Smooth muscle cell (in vitro differentiated cells): ENCODE measurements around the gene KRTAP10-1. TPM values are rescaled to one million over a fixed set of nuclear protein-coding genes. Genes with fewer than 3 reads are reported as not detected.

Experiments used
- DNase-seq: peaks from one replicate; lab custom pipeline; 2025; ENCODE audit not compliant: unreplicated experiment; lab: John Stamatoyannopoulos, UW
- H2AFZ ChIP-seq: fragments of 200-600 bp; sonication (generic); 2 replicates; pipeline ENCODE4 v1.6.0; 2016; ENCODE audit warnings: antibody characterized with exemption, low read depth, mild to moderate bottlenecking
- H3F3A ChIP-seq: fragments of 200-600 bp; sonication (generic); 2 replicates; pipeline ENCODE4 v1.6.0; 2017; ENCODE audit warnings: antibody characterized with exemption, low read depth
- H3K27ac ChIP-seq: fragments of 200-600 bp; sonication (generic); 2 replicates; pipeline ENCODE4 v1.5.1; 2016; ENCODE audit warnings: low read depth, mild to moderate bottlenecking
- H3K27me3 ChIP-seq: fragments of 200-600 bp; sonication (generic); 2 replicates; pipeline ENCODE4 v1.6.1; 2016; ENCODE audit warnings: low read depth, mild to moderate bottlenecking
- H3K36me3 ChIP-seq: fragments of 200-600 bp; sonication (generic); 2 replicates; pipeline ENCODE4 v1.5.1; 2016; ENCODE audit warnings: low read depth
- H3K4me1 ChIP-seq: fragments of 200-600 bp; sonication (generic); 2 replicates; pipeline ENCODE4 v1.5.1; 2016; ENCODE audit warnings: low read depth
- H3K4me2 ChIP-seq: fragments of 200-600 bp; sonication (generic); 2 replicates; pipeline ENCODE4 v1.6.0; 2016; ENCODE audit warnings: mild to moderate bottlenecking
- H3K4me3 ChIP-seq: fragments of 200-600 bp; sonication (generic); 2 replicates; pipeline ENCODE4 v1.5.1; 2016; ENCODE audit warnings: mild to moderate bottlenecking
- H3K79me2 ChIP-seq: fragments of 200-600 bp; sonication (generic); 2 replicates; pipeline ENCODE4 v1.6.0; 2016; ENCODE audit warnings: low read depth, mild to moderate bottlenecking
- H3K9ac ChIP-seq: fragments of 200-600 bp; sonication (generic); 2 replicates; pipeline ENCODE4 v1.6.0; 2016; ENCODE audit warnings: low read depth
- H3K9me3 ChIP-seq: fragments of 200-600 bp; sonication (generic); replicated peaks from 2 replicates; pipeline ENCODE4 v1.5.1; 2016; ENCODE audit warnings: low read depth
- H4K20me1 ChIP-seq: fragments of 200-600 bp; sonication (generic); 2 replicates; pipeline ENCODE4 v1.6.0; 2016; ENCODE audit warnings: low read depth
- CTCF ChIP-seq: fragments of 200-600 bp; sonication (generic); IDR thresholded peaks from 2 replicates; pipeline ENCODE4 v1.5.1; 2017; ENCODE audit warnings: borderline replicate concordance, mild to moderate bottlenecking, antibody characterized with exemption; ENCODE audit not compliant: insufficient read depth, poor library complexity, severe bottlenecking
- WGBS: methylation state at CpG from one replicate; pipeline ENCODE4 v1.1.7; 2016; ENCODE audit warnings: low lambda C conversion rate; 5-methylcytosine and 5-hydroxymethylcytosine counted together
- polyA plus RNA-seq: library from polyadenylated mRNA; unstranded; fragments of >200 nt; fragmentation: Nextera tagmentation; extraction: Ambion mirVana; gene quantifications from 2 replicates; pipeline ENCODE4 v1.2.1, GENCODE V29; 2016
- total RNA-seq: library from RNA; depleted of rRNA; stranded (reverse); fragments of >200 nt; gene quantifications from 2 replicates; pipeline ENCODE4 v1.2.3, GENCODE V29; 2014

KRTAP10-1 gene
- total and polyA plus RNA-seq, 2 experiments from 2014 or later = not detected

DNA sequence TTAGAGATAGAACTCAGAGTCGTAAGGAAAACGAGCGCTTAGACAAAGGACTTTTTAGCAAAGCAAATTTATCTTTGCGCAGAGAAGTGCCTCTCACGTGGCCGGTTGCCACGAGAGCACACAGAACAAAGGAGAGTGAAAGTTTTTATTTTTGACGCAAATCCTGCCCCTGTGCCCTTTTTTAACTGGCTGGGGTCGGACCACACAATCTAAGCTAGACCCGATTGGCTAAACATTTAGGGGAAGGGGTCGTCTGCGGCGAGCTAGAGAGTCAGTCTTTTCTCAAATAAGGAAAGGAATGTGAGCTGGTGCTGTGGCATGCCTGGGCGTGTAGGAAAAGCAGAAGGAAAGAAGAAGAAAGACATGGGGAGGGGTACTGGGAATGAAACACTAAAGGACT, 8.9 kb upstream of the KRTAP10-1 start:
- Histone ChIP-seq H4K20me1 (no peaks in the 10 kb centered on the region), H3K27me3 (no peaks in the 10 kb centered on the region), H3K27ac (no peak overlapping the region), H2AFZ (peak overlapping the region; percentile 88), H3F3A (no peaks in the 10 kb centered on the region), H3K79me2 (no peaks in the 10 kb centered on the region), H3K36me3 (no peaks in the 10 kb centered on the region), H3K4me3 (no peak overlapping the region), H3K9me3 (peaks cover 8% of the 10 kb centered on the region), H3K4me2 (peak overlapping the region; percentile 24), H3K9ac (peak overlapping the region; percentile 9), H3K4me1 (peaks cover 12% of the 10 kb centered on the region)
- 53% methylated on average over 14 of the region's 14 CpGs for WGBS
- no peak for TF ChIP-seq CTCF
- DNase-seq = no peak

GRCh38 chr21:44548381-44548780, 8.4 kb upstream of the KRTAP10-1 start:
- peaks cover 8% of the 10 kb centered on the region for H3K9me3 ChIP-seq
- H2AFZ ChIP-seq = peak overlapping the region; percentile 88
- no peaks in the 10 kb centered on the region for H3F3A ChIP-seq
- H3K4me3 ChIP-seq = no peak overlapping the region
- TF ChIP-seq CTCF = no peak
- DNase-seq = no peak
- H3K27me3 ChIP-seq = no peaks in the 10 kb centered on the region
- H3K27ac ChIP-seq = no peak overlapping the region
- no peak overlapping the region for H3K4me2 ChIP-seq
- peaks cover 12% of the 10 kb centered on the region for H3K4me1 ChIP-seq
- no peaks in the 10 kb centered on the region for H3K36me3 ChIP-seq
- no peaks in the 10 kb centered on the region for H4K20me1 ChIP-seq
- 87% methylated on average over 13 of the region's 13 CpGs for WGBS
- no peaks in the 10 kb centered on the region for H3K79me2 ChIP-seq
- H3K9ac ChIP-seq = no peak overlapping the region

GRCh38 chr21:44547656-44548331, 7.8 kb upstream of the KRTAP10-1 start:
- Histone ChIP-seq H3K4me3 (no peak overlapping the region), H3K79me2 (no peaks in the 10 kb centered on the region), H3K9ac (no peak overlapping the region), H3K36me3 (no peaks in the 10 kb centered on the region), H3K27me3 (no peaks in the 10 kb centered on the region), H3K4me2 (no peak overlapping the region), H4K20me1 (no peaks in the 10 kb centered on the region), H3K9me3 (peaks cover 8% of the 10 kb centered on the region), H2AFZ (no peak overlapping the region), H3K4me1 (peaks cover 12% of the 10 kb centered on the region), H3F3A (no peaks in the 10 kb centered on the region), H3K27ac (no peak overlapping the region)
- TF ChIP-seq CTCF = no peak
- no peak for DNase-seq
- WGBS = 93% methylated on average over 5 of the region's 5 CpGs

- Histone ChIP-seq H3K4me2 (no peak overlapping the region), H3K27ac (no peak overlapping the region), H3K9me3 (peaks cover 8% of the 10 kb centered on the region), H3K4me3 (no peak overlapping the region), H4K20me1 (no peaks in the 10 kb centered on the region), H3K79me2 (no peaks in the 10 kb centered on the region), H3F3A (no peaks in the 10 kb centered on the region), H3K4me1 (peaks cover 11% of the 10 kb centered on the region), H3K27me3 (no peaks in the 10 kb centered on the region), H3K36me3 (no peaks in the 10 kb centered on the region), H2AFZ (no peak overlapping the region), H3K9ac (no peak overlapping the region)
- 77% methylated on average over 3 of the region's 3 CpGs for WGBS
- TF ChIP-seq CTCF = no peak
- no peak for DNase-seq
Measured at GRCh38 chr21:44544566-44544965, 4.6 kb upstream of the KRTAP10-1 start.
